Measurements from ENCODE around the gene INSIG1. TPM values are rescaled to one million over a fixed set of nuclear protein-coding genes. Genes with fewer than 3 reads are reported as not detected.

The INSIG1 gene
- total RNA-seq, 1 donor from 2014 or later, result 8.7 TPM

DNA sequence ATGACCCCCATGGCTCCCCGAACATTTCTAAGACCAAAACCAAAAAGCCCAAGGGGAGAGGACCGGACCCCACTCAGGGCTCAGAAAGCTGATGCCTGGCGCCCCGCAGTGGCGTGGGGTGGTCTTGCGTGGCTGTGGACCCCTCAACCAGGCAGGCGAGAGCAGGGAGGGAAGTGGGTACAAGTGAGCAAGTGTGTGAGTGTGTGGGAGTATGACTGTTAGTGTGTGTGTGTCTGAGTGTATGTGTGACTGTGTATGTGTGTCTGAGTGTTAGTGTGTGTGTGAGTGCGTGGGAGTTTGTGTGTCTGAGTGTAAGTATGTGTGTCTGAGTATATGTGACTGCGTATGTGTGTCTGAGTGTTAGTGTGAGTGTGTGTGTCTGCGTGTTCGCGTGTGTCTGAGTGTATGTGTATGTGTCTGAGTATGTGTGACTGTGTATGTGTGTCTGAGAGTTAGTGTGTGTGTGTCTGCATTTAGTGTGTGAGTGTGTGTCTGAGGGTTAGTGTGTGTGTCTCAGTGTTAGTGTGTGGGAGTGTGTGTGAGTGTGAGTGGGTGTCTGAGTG is 34.0 kb upstream of the INSIG1 start:
- no peak for ATAC-seq
- no peak for DNase-seq
- intact Hi-C loops (cut with micrococcal nuclease), result no loop called here

DNA sequence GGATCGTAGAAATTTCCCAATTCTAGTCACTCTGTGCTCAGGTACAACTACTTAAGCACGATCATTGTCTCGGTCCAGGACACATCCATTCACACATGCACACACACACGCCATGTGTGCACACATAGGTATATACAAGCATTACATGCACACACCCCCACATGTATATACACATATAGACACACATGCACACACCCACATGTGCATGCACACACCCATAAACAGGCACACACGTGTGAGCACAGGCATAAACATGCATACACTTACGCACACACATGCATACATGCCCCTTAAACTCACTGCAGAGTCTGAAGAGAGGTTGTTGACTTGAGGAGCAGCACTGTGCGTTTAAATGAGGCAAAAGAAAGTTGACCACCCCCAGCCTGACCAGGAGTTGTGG is 32.5 kb upstream of the INSIG1 start:
- intact Hi-C loops (cut with micrococcal nuclease), result no loop called here
- ATAC-seq, result no peak

DNA sequence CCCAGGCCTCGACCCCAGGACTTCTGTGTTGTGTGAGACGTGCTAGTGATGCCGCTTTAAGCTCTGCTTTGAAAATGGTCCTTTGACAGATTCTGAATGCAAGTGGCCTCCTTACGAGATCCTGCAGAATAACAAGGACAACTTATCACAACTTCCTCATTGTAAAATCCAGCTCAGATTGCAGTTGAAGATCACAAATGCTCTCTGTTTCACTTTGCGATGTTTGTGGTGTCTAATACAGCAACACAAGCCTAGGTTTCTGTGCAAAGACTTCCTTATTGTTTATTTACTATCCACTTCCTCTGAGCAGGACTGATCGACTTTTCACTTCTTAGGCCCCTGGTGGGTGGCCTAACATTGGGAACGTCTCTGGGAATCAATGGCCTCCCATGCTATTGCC is 31.7 kb upstream of the INSIG1 start:
- no peak for ATAC-seq
- no peak for DNase-seq
- intact Hi-C loops (cut with micrococcal nuclease), result no loop called here

More for the DNA sequence above, 32.5 kb upstream of the INSIG1 start:
- no peak for DNase-seq

DNA sequence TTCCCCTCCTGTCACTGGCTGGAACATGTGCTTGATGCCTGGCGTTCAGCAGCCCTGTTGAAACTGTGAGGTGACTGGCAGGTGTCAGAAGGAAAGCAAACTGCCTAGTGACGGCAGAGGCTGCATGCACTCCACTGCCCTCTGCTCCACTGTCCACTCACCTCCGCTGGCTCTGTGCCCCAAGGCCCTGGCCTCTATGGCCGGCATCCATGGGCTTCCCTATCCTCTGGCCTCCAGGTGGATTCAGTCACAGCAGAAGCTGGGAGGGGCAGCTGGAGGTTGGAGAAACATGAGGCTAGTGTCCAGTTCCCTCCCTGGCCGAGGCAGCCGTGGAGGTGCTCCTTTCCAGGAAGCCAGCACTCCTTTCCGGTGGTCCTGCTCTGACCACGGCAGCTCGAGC is 31.2 kb upstream of the INSIG1 start:
- DNase-seq (no peak), ATAC-seq (no peak)
- intact Hi-C loops (cut with micrococcal nuclease), result no loop called here

DNA sequence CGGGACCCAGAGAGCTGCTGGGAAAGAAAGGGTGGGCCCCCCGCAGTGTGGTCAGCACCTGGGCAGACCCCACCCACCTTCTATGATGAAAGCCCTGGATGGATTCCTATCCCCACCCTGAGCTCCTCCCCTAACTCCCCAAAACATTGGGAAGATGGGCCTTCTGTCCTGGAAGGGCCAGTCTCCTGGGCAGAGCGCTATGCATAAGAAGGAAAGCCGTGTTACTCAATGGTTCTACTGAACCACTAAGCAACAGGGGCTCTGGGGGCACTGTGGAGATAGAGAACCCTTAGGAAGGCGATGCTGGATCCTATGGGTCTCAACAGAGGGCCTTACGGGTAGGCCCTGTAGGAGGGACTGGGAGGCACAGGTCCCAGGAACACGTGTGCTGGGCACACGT is 30.7 kb upstream of the INSIG1 start:
- ATAC-seq (no peak), DNase-seq (no peak)
- intact Hi-C loops (cut with micrococcal nuclease), result no loop called here

DNA sequence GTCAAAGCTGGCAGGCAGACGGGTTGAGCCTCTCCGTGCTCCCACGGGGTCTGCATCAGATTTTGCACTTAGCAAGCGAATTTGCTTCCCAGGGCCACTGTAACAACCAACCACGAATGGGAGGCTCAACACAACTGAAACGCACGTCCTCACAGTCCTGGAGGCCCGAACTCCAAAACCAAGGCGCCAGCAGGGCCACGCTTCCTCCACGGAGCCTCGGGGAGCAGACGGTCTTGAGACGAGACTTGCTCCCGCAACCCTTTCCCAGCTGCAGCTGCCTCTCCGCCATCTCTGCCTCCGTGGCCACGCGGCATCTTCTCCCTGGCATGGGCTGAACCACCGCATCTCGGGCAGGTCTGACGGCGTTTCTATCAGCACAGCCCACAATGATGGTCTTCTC is 30.2 kb upstream of the INSIG1 start:
- intact Hi-C loops (cut with micrococcal nuclease), result no loop called here
- no peak for DNase-seq
- no peak for ATAC-seq

DNA sequence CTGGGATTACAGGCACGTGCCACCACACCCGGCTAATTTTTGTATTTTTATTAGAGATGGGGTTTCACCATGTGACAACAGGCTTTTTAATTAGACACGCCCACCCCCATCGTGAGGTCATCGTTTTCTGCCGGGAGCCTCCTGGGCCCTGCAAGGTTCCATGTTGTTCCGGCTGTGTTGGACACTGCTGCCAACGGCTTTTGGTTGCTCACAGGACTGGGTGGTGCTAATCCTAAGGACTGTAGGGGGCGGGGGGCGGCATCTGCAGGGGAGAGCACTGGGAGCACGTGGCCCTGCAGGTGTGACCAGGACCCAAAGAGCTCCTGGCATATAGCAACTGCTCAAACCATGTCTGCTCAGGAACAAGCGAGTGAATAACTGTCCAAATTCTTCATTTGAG is 29.5 kb upstream of the INSIG1 start:
- intact Hi-C loops (cut with micrococcal nuclease), result no loop called here
- ATAC-seq (no peak), DNase-seq (no peak)

DNA sequence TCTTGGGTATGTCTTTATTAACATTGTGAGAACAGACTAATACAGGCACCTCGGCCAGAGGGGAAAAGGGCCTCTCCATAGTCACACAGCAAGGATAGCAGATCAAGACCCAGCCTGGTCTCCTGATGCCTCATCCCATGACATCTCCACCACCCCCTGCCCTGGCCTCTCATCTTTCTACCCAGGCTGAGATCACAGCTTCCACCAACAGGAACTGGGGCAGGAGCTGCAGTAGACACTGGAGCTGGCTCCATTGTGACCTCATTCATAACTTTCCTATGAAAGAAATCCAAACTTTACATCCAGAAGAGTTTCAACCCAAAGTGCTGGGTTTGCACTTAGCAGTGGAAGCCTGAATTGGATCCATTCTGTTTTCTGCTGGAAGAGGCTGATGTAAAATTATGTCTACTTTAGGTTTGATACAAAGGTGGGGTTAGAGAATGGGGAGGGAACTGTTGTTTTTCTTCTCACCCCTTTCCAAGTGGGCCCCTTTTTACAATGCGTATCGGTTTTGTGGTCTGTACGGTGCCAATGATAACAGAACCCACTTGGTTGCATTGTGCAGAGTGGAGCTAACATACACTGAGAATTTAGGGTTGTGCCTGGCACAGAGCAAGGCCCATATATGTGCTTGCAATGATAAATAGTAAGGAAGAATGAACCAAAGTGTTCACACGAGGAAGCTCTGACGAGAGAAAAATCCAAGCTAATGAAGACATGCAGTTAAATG is 28.6 kb upstream of the INSIG1 start:
- ATAC-seq (no peak), DNase-seq (no peak)
- intact Hi-C loops (cut with micrococcal nuclease), result no loop called here

DNA sequence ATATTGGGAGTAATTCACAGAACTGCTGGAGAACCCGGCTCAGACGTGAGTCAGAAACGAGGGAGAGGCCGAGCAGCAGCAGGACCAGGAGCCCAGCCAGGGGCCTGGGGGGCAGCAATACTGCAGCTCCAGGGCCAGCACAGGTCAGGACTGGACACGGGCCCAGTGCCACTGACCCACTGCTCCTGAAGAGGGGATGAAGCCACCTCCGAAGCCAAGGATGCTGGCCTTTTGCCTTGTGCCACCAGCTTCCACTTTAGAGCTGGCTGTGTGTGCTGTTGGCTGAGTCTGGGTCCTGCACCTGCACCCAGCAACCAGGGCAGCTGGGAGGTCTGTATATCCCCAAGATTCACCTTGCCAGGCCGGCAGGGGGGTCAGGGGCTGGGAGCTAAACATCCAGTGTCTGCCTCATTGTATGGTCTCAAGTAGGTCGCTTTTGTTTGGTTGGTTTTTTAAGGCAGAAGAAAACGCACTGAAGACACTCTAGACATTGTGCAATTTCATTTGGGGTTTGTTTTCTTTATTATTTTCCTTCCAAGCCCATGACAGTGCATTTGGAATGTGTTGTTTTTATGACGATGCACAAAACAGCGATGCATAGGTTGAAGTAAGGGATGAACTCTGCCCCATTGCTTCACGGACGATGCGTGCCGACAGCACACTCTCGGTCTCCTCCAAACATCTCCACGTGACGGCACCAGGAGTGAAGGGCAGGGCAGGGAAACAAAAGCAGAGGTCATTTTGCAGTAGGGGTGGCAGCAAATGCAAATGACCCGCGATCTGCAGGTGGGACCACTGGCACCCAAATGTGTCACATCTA is 27.7 kb upstream of the INSIG1 start:
- intact Hi-C loops (cut with micrococcal nuclease), result no loop called here
- ATAC-seq, result no peak

DNA sequence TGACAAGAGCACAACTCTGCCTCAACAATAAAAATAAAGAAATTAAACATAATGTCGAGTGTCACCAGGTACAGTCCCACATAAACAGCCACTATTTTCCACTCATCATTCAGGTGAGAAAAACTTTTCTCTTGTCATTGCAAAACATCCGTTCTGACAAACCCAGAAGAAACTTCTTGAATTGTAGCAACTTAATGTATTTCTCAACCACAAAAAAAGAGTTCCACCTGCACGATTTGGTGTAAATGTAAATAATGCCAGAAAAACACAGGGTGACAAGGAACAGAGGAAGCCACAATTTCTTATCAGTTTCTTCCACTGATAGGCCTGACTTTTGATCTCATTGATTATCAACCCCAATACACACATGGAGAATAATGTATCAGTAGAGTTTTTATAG is 26.8 kb upstream of the INSIG1 start:
- DNase-seq, result no peak
- intact Hi-C loops (cut with micrococcal nuclease), result no loop called here
- ATAC-seq, result no peak

More for the DNA sequence above, 27.7 kb upstream of the INSIG1 start:
- no peak for DNase-seq

DNA sequence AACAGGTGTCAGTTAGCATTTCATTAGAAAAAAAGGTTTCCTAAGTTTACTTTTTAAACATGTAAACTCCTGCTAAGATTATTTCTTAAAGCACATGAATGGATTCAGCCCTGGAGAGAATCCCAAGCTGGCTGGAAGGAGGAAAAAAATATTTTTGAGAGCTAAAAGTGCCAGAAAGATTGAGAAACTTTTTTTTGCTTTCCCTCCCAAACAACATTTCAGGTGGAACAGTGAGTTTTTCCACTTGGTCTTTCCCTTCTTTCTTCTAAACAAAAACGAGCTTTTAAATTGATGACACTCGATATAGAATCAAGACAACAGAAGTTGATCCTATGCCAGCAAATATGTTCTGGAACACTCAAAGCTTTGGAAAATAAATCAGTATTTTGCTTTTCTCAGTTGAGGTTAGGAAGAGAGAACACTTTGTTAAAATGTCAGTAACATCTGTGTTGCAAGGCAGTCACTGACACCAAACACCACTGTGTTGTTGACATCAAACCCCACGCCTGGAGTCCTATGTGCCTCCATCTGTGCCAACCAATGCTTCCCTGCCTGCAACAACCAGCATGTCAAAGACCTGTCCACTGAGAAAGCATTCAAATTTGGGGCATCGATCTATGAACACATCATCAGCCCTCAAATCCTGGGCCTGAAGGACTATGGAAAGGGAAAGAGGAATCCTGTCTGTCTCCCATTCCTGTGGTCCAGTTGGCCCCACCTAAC is 22.9 kb upstream of the INSIG1 start:
- DNase-seq (no peak), ATAC-seq (no peak)
- intact Hi-C loops (cut with micrococcal nuclease), result no loop called here

DNA sequence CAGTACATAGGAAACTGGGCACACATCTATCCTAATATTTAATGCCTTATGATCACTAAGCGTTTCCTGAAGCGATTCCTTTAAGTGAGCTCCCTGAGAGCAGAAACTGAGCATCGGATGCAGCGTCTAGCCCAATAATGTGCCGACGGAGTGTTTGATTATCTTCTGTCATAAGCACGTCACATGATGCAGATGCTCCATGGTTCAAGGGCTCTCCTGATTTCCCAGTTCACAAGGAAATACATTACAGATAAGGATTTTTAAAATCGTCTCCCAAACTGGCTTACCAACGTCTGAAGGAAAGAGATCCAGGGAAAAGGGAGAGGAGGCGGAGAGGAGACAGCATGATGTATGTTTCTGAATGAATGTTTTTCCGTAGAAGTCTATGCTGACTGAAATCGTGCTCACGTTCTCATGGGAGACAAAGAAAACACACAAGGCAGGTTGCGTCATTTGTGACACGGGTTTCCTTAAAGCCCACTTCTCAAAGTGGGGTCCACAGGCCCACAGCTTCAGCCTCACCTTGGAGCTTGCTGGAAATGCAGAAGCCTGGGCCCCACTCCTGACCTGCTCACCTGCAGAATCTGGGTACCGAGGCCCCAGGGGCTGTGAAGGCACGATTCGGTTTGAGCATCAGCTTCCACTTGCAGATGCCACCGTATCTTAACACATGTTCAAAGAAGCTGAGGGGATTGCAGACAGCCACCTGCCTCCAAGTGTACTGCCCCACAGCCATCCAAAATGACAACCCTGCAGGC is 21.5 kb upstream of the INSIG1 start:
- DNase-seq, result no peak
- intact Hi-C loops (cut with micrococcal nuclease), result no loop called here
- no peak for ATAC-seq

DNA sequence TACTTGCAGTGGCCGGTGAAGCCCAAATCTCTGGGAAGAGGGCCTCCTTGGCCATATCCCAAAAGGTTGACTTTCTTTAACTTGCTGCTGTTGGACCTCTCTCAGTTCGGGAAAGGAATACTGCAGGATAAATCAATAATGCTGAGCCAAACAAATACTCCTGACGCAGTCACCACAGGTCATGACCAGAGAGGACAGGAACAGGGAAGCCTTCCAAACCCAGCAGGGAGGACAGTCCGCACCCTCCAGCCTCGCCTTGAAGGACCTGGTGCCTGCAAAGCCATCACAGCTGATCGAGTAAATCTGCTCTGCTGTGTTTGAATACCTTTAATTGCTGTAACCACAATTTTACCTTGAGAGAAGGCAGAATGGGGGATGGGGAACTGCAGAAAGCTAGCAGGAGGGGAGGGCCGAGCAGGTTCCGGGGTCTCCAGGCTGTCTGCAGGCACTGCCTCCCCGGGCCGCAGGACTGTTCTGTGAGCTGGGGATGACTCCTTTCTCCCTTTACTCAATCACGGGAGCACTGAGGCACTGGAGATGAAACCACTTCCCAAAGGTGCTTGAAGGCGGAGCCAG is 20.8 kb upstream of the INSIG1 start:
- ATAC-seq, result no peak
- DNase-seq, result no peak
- intact Hi-C loops (cut with micrococcal nuclease), result no loop called here

DNA sequence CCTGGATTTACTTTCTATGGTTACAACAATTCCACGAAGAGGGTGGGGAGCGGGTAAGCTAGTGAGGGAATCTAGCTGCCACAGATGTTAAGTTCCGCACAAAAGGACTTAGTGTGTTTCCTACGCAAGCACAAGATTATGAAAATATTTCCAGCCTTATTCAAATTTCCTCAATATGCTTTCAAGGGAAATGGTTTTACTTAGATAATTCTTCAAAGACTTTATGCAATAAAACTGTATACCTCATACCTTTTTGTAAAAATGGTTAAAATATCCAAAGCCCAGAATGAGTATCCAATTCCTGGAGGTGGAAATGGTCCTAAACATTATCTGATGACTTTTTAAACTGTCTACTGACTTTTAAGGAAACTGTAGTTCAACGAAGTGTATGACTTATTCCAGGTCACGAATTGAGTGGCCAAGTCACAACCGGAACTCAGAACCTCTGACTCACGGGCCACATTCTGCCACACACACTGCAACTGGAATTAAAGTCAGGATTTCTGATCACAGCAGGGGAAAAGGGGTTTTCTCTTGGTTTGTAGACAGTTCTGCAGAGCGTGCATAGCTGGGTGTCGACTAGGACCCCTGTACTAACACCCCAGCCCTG is 20.2 kb upstream of the INSIG1 start:
- DNase-seq, result no peak
- ATAC-seq, result no peak
- intact Hi-C loops (cut with micrococcal nuclease), result no loop called here

DNA sequence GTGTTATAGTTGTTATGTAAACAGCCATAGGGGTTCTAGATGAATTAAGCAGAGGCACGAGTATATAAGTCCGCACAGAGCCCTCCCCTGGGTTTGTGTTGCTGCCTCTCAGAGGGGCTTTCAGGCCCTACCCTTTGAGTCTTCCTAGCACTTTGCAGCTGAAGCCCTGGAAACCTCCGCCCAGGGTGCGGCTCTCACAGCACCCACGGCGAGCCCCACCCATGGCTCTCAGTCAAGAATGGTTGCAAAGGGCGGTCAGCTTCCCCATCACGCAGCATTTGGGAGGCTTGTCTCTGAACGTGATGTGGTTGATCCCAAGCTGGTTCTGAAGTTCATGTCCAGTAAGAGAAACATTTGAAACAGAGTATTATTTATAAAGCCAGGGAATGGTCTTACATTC is 18.8 kb upstream of the INSIG1 start:
- intact Hi-C loops (cut with micrococcal nuclease), result no loop called here
- ATAC-seq (no peak), DNase-seq (no peak)

DNA sequence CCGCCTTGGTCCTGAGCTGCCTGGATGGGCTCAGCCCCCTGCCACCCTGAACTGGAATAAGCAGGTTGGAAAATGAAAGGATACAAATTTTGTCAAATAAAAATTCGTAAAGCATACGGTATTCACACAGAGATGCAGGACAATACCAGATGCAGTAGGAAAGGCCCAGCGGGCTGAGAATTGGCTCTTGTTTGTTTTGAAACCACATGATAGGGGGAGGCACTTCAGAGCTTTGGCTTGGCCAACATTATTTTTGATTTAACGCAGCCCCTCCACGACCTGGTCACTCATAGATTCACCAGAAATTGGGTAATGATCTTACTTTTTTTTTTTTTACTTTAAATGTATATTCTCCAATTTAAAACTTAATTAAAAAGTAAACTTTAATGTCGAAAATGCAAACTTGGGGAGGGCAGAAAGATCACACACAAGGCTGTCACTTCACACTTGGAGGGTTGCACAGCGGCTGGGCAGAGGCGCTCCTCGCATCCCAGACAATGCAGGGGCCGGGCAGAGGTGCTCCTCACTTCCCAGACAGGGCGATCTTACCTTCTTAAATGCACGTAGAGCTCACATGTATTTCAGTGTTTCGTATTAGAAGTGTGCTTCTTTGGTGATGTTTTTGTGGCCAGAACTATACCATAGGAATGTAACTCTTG is 17.8 kb upstream of the INSIG1 start:
- intact Hi-C loops (cut with micrococcal nuclease), result no loop called here
- no peak for ATAC-seq
- DNase-seq, result no peak

DNA sequence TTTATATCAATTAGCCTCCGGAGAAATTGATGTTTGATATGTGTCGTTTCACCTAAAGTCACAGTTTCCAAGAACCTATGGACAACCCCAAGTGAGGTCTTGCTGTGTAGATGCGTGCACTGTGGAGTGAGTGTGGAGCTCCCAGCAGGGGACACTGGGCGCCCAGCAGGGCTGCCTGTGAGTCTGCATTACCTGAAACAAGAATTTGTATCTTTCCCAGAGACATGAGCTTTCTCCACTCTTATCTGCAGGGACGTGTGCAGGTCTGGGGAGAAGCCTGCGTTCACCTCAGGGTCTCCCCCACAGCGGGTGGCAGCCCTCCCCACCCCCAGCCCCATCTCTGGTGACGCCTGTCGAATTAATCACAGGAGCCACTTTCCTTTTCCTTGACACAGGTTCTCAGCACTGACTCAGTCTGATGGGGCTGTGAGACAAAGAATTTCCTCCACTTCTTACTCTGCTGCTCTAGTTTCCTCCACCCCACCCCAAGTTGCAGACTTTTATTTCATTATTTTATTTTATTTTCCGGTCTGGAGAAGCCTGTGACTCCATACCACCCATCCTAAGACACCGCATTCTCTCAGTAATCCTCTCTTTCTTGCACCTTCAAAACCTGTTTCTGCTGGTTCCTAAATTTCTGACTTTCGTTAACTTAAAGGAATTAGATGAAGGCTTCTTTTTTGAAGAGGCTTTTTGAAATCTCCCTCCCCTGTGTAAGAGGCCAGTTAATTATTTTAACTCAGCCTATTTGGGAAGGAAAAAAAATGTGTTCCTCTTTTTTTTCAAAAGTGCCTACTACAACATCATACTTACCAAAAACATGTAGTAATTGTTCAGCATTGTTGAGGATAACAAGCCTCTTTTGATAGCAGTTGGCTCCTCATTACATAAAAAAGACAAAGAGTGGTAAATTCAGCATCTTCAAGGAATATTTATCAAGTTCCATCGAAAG is 17.0 kb upstream of the INSIG1 start:
- ATAC-seq, result no peak
- intact Hi-C loops (cut with micrococcal nuclease), result no loop called here
- no peak for DNase-seq

All from left ventricle myocardium superior (tissue), 1 donor.